ENCODE results near the gene GGA2.

Gene GGA2

DNA sequence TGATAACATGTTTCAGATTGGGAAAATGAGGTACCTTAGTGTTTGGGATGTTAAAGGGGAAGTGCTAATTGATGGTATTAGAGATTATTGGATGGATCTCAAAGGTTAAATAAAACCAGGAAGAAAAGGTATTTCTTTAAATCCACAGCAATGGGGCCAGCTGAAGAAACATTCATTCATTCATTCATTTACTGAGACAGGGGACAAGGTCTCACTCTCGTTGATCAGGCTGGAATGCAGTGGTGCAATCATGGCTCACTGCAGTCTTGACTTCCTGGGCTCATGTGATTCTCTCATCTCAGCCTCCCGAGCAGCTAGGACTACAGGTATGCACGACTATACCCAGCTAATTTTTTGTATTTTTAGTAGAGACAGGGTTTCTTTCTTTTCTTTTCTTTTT is 27.1 kb upstream of the GGA2 start:
- no peaks in the 10 kb centered on the region for H3K4me1 Mint-ChIP-seq
- no peak overlapping the region for H3K27ac Mint-ChIP-seq
- no peaks in the 10 kb centered on the region for H3K9me3 Mint-ChIP-seq
- H3K27me3 Mint-ChIP-seq (ENCODE audit: low read depth), result no peaks in the 10 kb centered on the region
- H3K36me3 Mint-ChIP-seq (ENCODE audit: low read depth), result peaks cover 26% of the 10 kb centered on the region
- no peak overlapping the region for H3K4me3 Mint-ChIP-seq
- TF ChIP-seq, protein P1, sequence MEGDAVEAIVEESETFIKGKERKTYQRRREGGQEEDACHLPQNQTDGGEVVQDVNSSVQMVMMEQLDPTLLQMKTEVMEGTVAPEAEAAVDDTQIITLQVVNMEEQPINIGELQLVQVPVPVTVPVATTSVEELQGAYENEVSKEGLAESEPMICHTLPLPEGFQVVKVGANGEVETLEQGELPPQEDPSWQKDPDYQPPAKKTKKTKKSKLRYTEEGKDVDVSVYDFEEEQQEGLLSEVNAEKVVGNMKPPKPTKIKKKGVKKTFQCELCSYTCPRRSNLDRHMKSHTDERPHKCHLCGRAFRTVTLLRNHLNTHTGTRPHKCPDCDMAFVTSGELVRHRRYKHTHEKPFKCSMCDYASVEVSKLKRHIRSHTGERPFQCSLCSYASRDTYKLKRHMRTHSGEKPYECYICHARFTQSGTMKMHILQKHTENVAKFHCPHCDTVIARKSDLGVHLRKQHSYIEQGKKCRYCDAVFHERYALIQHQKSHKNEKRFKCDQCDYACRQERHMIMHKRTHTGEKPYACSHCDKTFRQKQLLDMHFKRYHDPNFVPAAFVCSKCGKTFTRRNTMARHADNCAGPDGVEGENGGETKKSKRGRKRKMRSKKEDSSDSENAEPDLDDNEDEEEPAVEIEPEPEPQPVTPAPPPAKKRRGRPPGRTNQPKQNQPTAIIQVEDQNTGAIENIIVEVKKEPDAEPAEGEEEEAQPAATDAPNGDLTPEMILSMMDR (IDR thresholded peaks at IDR 0.05; ENCODE audit: unreplicated experiment in 3 of 3), result no peak

DNA sequence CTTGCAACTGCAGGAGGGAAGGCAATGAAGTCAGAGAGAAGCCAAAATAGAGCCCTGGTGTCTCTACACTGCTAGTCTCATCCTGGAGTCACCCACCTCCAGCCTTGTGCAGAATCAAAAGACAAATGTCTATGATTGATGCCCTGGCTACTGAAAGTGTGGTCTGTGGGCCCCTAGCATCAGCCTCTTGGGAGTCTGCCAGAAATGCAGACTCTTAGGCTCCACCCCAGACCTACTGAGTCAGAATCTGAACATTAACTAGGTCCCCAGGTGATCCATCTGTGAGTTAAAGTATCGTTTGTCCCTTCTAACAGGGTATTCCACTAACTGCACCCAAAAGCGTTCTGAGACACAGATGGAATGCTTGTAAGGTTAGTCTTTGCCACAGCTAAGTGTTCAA is 25.6 kb upstream of the GGA2 start:
- no peaks in the 10 kb centered on the region for H3K9me3 Mint-ChIP-seq
- TF ChIP-seq, protein P1 (IDR thresholded peaks at IDR 0.05; ENCODE audit: unreplicated experiment in 3 of 3), result no peak
- H3K36me3 Mint-ChIP-seq (ENCODE audit: low read depth), result peaks cover 24% of the 10 kb centered on the region
- H3K27me3 Mint-ChIP-seq (ENCODE audit: low read depth), result no peaks in the 10 kb centered on the region
- no peaks in the 10 kb centered on the region for H3K4me1 Mint-ChIP-seq
- H3K27ac Mint-ChIP-seq, result no peak overlapping the region
- no peak overlapping the region for H3K4me3 Mint-ChIP-seq

DNA sequence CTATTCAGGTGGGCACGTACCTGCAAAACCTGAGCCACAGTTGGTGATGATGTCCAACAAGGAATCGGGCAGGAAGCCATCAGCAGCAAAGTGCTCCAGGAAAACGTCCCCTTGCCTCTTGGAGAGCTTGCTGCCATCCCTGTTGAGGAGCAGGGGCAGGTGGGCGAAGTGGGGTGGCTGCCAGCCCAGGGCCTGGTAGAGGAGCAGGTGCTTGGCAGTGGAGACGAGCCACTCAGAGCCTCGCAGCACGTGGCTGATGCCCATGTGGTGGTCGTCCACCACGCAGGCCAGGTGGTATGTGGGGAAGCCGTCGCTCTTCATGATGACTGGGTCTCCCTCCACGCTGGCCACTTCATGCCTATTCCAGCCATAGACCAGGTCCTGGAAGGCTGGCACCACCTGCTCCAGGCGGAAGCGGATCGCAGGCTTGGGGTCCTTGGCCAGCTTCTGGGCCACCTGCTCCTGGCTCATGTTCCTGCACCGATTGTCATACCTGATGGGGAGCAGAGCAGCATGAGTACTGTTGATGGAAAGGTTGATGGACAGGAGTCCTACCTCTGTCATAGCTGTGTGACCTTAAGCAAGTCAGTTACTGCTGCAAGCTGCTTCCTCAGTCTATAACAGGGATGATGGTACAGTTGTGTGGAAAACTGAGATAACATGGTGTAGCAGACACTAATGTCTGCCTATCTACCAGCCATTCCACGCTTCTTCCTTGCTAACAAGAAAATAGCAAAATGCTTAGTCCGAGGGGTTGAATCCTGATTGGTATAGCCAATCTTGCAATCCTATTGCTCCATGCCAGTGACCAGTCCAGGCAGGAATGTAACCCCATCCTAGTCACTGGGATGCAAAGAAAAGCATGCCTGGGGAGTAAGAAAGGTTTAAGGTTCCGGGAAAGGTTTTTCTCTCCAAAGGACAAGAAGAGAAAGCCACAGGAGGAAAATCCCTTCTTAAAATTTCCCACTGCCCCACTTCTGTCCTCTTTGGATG is 24.9 kb upstream of the GGA2 start:
- Mint-ChIP-seq H3K9me3 (no peaks in the 10 kb centered on the region), H3K27me3 (ENCODE audit: low read depth) (no peaks in the 10 kb centered on the region), H3K27ac (no peak overlapping the region), H3K36me3 (ENCODE audit: low read depth) (peaks cover 24% of the 10 kb centered on the region), H3K4me1 (no peaks in the 10 kb centered on the region), H3K4me3 (no peak overlapping the region)
- TF ChIP-seq, protein P1 (IDR thresholded peaks at IDR 0.05; ENCODE audit: unreplicated experiment in 3 of 3), result no peak

DNA sequence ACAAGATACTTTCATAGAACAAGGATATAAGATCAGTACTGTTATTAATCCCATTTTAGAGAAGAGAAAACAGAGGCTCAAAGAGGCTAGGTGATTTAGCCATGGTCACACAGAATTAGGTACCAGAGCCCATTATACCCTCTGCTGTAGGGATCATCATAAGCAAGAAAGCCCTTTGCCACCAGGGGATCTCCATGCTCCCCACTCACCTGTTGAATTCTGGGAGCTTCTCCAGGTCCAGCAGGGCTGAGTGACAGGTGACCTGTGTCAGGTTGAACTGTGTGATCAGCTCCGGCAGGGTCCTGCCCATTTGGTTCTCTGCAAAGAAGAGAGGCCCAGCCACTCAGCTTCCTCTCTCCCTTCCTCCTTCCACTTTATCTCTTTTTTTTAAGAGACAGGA is 22.2 kb upstream of the GGA2 start:
- no peak overlapping the region for H3K4me3 Mint-ChIP-seq
- TF ChIP-seq, protein P1 (IDR thresholded peaks at IDR 0.05; ENCODE audit: unreplicated experiment in 3 of 3), result no peak
- no peaks in the 10 kb centered on the region for H3K4me1 Mint-ChIP-seq
- H3K9me3 Mint-ChIP-seq, result no peaks in the 10 kb centered on the region
- no peaks in the 10 kb centered on the region for H3K27me3 Mint-ChIP-seq (ENCODE audit: low read depth)
- no peak overlapping the region for H3K27ac Mint-ChIP-seq
- H3K36me3 Mint-ChIP-seq (ENCODE audit: low read depth), result peaks cover 27% of the 10 kb centered on the region

DNA sequence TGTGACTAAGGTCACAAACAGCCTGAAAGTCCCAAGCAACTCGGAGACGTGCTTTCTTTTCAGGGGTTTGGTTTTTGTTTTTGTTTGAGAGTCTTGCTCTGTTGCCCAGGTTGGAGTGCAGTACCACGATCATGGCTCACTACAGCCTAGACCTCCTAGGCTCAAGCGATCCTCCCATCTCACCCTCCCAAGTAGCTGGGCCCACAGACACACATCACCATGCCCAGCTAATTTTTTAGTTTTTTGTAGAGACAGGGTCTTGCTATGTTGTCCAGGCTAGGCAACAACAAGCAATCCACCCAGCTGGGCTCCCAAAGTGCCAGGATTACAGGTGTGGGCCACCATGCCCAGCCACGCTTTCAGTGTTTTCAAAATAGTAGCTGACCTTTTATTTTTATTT is 19.8 kb upstream of the GGA2 start:
- Mint-ChIP-seq H3K4me3 (no peak overlapping the region), H3K4me1 (no peaks in the 10 kb centered on the region), H3K27ac (no peak overlapping the region), H3K9me3 (no peaks in the 10 kb centered on the region), H3K27me3 (ENCODE audit: low read depth) (no peaks in the 10 kb centered on the region), H3K36me3 (ENCODE audit: low read depth) (peaks cover 35% of the 10 kb centered on the region)
- TF ChIP-seq, protein P1 (IDR thresholded peaks at IDR 0.05; ENCODE audit: unreplicated experiment in 3 of 3), result no peak

Data from nephron (organoid).